GM12878 (cell line): Measurements from ENCODE around the gene CAMK2D. TPM values are rescaled to one million over a fixed set of nuclear protein-coding genes. Genes with fewer than 3 reads are reported as not detected.

Experiments
- ATAC-seq: fragments of 200-7000 bp; cut with Tn5 transposase; 3 replicates; pipeline ENCODE4 v1.9.1; 2020; ENCODE audit warnings: mild to moderate bottlenecking, moderate library complexity
- BruUV-seq: library from RNA; stranded (reverse); fragments of 400-500 nt; replicated peaks from 2 replicates; lab custom pipeline; 2021; lab: Mats Ljungman, UMichigan
- CTCF ChIA-PET: fragments of 300-600 bp; sonication (Branson Sonifier 250); formaldehyde crosslinking; extraction: SDS; loops from one replicate; lab custom pipeline; 2021; ENCODE audit warnings: inconsistent platforms; lab: Yijun Ruan, JAX
- POLR2A ChIA-PET: fragments of 350-600 bp; formaldehyde crosslinking; extraction: SDS; loops from one replicate; lab custom pipeline; 2021; ENCODE audit warnings: inconsistent platforms; lab: Charles Lee
- RAD21 ChIA-PET: fragments of 300-600 bp; sonication (Branson Sonifier 250); formaldehyde crosslinking; loops from one replicate; lab custom pipeline; 2023; ENCODE audit warnings: antibody characterized with exemption; ENCODE audit not compliant: unreplicated experiment; lab: Charles Lee
- SMC1A ChIA-PET: fragments of 300-600 bp; sonication (Branson Sonifier 250); formaldehyde crosslinking; loops from one replicate; lab custom pipeline; 2023; ENCODE audit not compliant: unreplicated experiment, uncharacterized antibody; lab: Charles Lee
- DNase-seq: peaks from one replicate; pipeline ENCODE4 v3.0.0-alpha.2; 2011; ENCODE audit warnings: low read depth, low spot score
- FAIRE-seq: peaks from 3 replicates; lab custom pipeline; 2011; peaks lifted over from hg19 to GRCh38; lab: Jason Lieb, UNC
- H2AFZ ChIP-seq: 2 replicates; pipeline ENCODE4 v1.6.0; 2011; ENCODE audit warnings: low read depth, low read length, control low read depth; ENCODE audit not compliant: control insufficient read depth
- H3K27ac ChIP-seq: 2 replicates; pipeline ENCODE4 v1.5.1; 2011; ENCODE audit warnings: control low read depth; ENCODE audit not compliant: control insufficient read depth, insufficient read depth
- H3K27me3 ChIP-seq, 2 experiments: replicated peaks in 1 of 2; 2 replicates each; pipeline versions ENCODE4 v1.6.0 to v1.6.1; 2011; ENCODE audit warnings: low read length in 1 of 2; ENCODE audit not compliant: control insufficient read depth in 2 of 2, insufficient read depth in 2 of 2
- H3K36me3 ChIP-seq, 2 experiments: 2 replicates each; pipeline ENCODE4 v1.5.1; 2011; ENCODE audit warnings: low read length in 1 of 2; ENCODE audit not compliant: control insufficient read depth in 2 of 2, insufficient read depth in 2 of 2
- H3K4me1 ChIP-seq: 2 replicates; pipeline ENCODE4 v1.6.1; 2011; ENCODE audit warnings: mild to moderate bottlenecking, low read length, moderate library complexity, mixed read lengths; ENCODE audit not compliant: control insufficient read depth, insufficient read depth
- H3K4me2 ChIP-seq: 2 replicates; pipeline ENCODE4 v1.6.0; 2011; ENCODE audit warnings: control low read depth; ENCODE audit not compliant: control insufficient read depth, insufficient read depth
- H3K4me3 ChIP-seq: fragments of 200-600 bp; sonication (generic); 2 replicates; pipeline ENCODE4 v1.5.1; 2016
- H3K79me2 ChIP-seq: 2 replicates; pipeline ENCODE4 v1.6.0; 2011; ENCODE audit warnings: low read length; ENCODE audit not compliant: control insufficient read depth, insufficient read depth
- H3K9ac ChIP-seq: 2 replicates; pipeline ENCODE4 v1.8.0; 2011; ENCODE audit warnings: low read length, control low read depth, mixed read lengths; ENCODE audit not compliant: control insufficient read depth, insufficient read depth
- H3K9me3 ChIP-seq: replicated peaks from 3 replicates; pipeline ENCODE4 v1.5.1; 2011; ENCODE audit warnings: mild to moderate bottlenecking, low read length; ENCODE audit not compliant: control insufficient read depth, insufficient read depth
- H4K20me1 ChIP-seq: 2 replicates; pipeline ENCODE4 v1.6.0; 2011; ENCODE audit not compliant: control insufficient read depth, insufficient read depth
- BACH1 ChIP-seq: fragments of 450-650 bp; IDR thresholded peaks from 2 replicates; pipeline ENCODE4 v1.6.1; 2017; ENCODE audit warnings: mild to moderate bottlenecking, borderline replicate concordance
- DPF2 ChIP-seq: fragments of 450-650 bp; IDR thresholded peaks from 2 replicates; pipeline ENCODE4 v1.6.1; 2017; ENCODE audit warnings: mild to moderate bottlenecking
- E2F8 ChIP-seq: fragments of 450-650 bp; IDR thresholded peaks from 2 replicates; pipeline ENCODE4 v1.6.1; 2018; ENCODE audit warnings: mild to moderate bottlenecking, low read depth, moderate library complexity; ENCODE audit not compliant: partially characterized antibody
- POLR2AphosphoS2 ChIP-seq: IDR thresholded peaks from 2 replicates; pipeline ENCODE4 v1.6.1; 2011; ENCODE audit warnings: low read depth, mild to moderate bottlenecking, low read length, improper control_type of control experiment, moderate library complexity
- RAD21 ChIP-seq: IDR thresholded peaks from 2 replicates; pipeline ENCODE4 v1.6.1; 2011; ENCODE audit warnings: mild to moderate bottlenecking, low read depth, low read length, moderate library complexity; ENCODE audit not compliant: insufficient read depth
- SMAD5 ChIP-seq: IDR thresholded peaks from 2 replicates; pipeline ENCODE4 v1.6.1; 2016; ENCODE audit warnings: antibody characterized with exemption, low read depth
- SMC3 ChIP-seq: IDR thresholded peaks from 2 replicates; pipeline ENCODE4 v1.6.1; 2011; ENCODE audit warnings: low read length, improper control_type of control experiment, borderline replicate concordance
- TBL1XR1 ChIP-seq: IDR thresholded peaks from 2 replicates; pipeline ENCODE4 v1.6.1; 2012; ENCODE audit warnings: low read depth, low read length, improper control_type of control experiment
- ZBTB11 ChIP-seq: fragments of 450-650 bp; formaldehyde crosslinking; IDR thresholded peaks from 2 replicates; pipeline ENCODE4 v1.5.0; 2022; ENCODE audit warnings: mild to moderate bottlenecking, missing genetic modification characterization
- ZBTB4 ChIP-seq: fragments of 450-650 bp; formaldehyde crosslinking; IDR thresholded peaks from 2 replicates; pipeline ENCODE4 v1.4.0; 2022; ENCODE audit warnings: mild to moderate bottlenecking, moderate library complexity
- ZNF24 ChIP-seq: fragments of 450-650 bp; IDR thresholded peaks from 2 replicates; pipeline ENCODE4 v1.6.1; 2017; ENCODE audit warnings: antibody characterized with exemption, mild to moderate bottlenecking
- ZNF384 ChIP-seq: IDR thresholded peaks from 2 replicates; pipeline ENCODE4 v1.6.1; 2012; ENCODE audit warnings: low read depth, mild to moderate bottlenecking, low read length, improper control_type of control experiment, borderline replicate concordance
- whole genome bisulfite sequencing: methylation state at CpG from one replicate; pipeline ENCODE4 v1.1.6; 2016; ENCODE audit warnings: low lambda C conversion rate; ENCODE audit not compliant: insufficient replicate concordance, insufficient coverage; ENCODE audit errors: missing lambda C conversion rate; 5-methylcytosine and 5-hydroxymethylcytosine counted together
- in situ Hi-C: fragments of 300-500 bp; cut with MboI; formaldehyde crosslinking; loops from 9 replicates; pipeline ENCODE4 v1.14.3; 2018; ENCODE audit warnings: mixed read lengths
- intact Hi-C: fragments of 100-400 bp; cut with micrococcal nuclease; formaldehyde crosslinking; loops from one replicate; pipeline ENCODE4 v1.14.2; 2022; ENCODE audit not compliant: unreplicated experiment
- polyA plus RNA-seq, 11 experiments: library from polyadenylated mRNA; depleted of rRNA in 4 of 11; unstranded in 6 of 11; stranded (reverse) in 5 of 11; fragments of >200 nt; fragmentation: Nextera tagmentation in 4 of 11; fragmentation: Illumina TruSeq in 1 of 11; extraction: Ambion mirVana in 4 of 11; extraction: Trizol in 1 of 11; gene quantifications; 1 replicate in 1 of 11; 2 replicates in 10 of 11; pipeline versions ENCODE4 v1.2.1 to v1.2.3, GENCODE V29; 2011 to 2016; ENCODE audit warnings: inconsistent platforms in 2 of 11, missing spikeins in 2 of 11, low read depth in 1 of 11
- total RNA-seq, 4 experiments: library from RNA; depleted of rRNA in 3 of 4; stranded (reverse); fragments of >200 nt in 3 of 4; fragmentation: Illumina TruSeq in 1 of 4; extraction: Trizol in 1 of 4; gene quantifications; 2 replicates each; pipeline versions ENCODE4 v1.2.1 to v1.2.3, GENCODE V29; 2013 to 2021

The CAMK2D gene
- total and polyA plus RNA-seq, 10 of the 15 experiments (the other 5 are each of a cell fraction or from before 2014, with no cell fraction given) = 6.9 to 88.5 (median 12.9) TPM

- TF ChIP-seq ZBTB4 (CRISPR knock-in tag) = no peak
- TF ChIP-seq BACH1 = no peak
- TF ChIP-seq SMAD5 = no peak
- TF ChIP-seq TBL1XR1 = no peak
- TF ChIP-seq SMC3 = no peak
Measured at GRCh38 chr4:113434247-113434587, 327.3 kb downstream of the CAMK2D start (continued).

- DNase-seq (no peak), ATAC-seq (no peak)
- no peaks in the 10 kb centered on the region for H3K79me2 ChIP-seq
- H3K4me3 ChIP-seq = no peak overlapping the region
- H4K20me1 ChIP-seq = no peaks in the 10 kb centered on the region
- intact Hi-C loops (no loop called here), in situ Hi-C loops (no loop called here)
- CTCF ChIA-PET = interaction anchor here (1.0 kb wide), 1 partner anchor 38 kb away, joined by 3 read pairs; no protein-coding TSS in a partner anchor
- no peaks in the 10 kb centered on the region for H3K27me3 ChIP-seq
- POLR2A ChIA-PET = interaction anchor here (0.7 kb wide), 1 partner anchor 1194 kb away, joined by 3 read pairs; no protein-coding TSS in a partner anchor
- TF ChIP-seq E2F8 = no peak
- TF ChIP-seq DPF2 = no peak
- TF ChIP-seq ZNF384 = no peak
- no peak for TF ChIP-seq RAD21
- no peak for TF ChIP-seq POLR2AphosphoS2
- no peak for TF ChIP-seq ZNF24
- no peak for TF ChIP-seq ZBTB11 (CRISPR knock-in tag)
- TF ChIP-seq, all 136 proteins: peak for 0
- ChIA-PET RAD21 (no interaction called here), SMC1A (interaction anchor here (0.8 to 1.7 kb wide), 3 partner anchors 11 to 38 kb away, joined by 3 to 4 read pairs (median 3); no protein-coding TSS in a partner anchor)
- H2AFZ ChIP-seq = no peak overlapping the region
- H3K4me1 ChIP-seq = no peaks in the 10 kb centered on the region
- no peak overlapping the region for H3K9ac ChIP-seq
- H3K4me2 ChIP-seq = no peak overlapping the region
- BruUV-seq = no TSS peak
- no peaks in the 10 kb centered on the region for H3K9me3 ChIP-seq
- no peak overlapping the region for H3K27ac ChIP-seq
- no peaks in the 10 kb centered on the region for H3K36me3 ChIP-seq
- WGBS = 52% methylated on average over 4 of the region's 4 CpGs
- no peak for FAIRE-seq
Measured at GRCh38 chr4:113433536-113434246, 327.8 kb downstream of the CAMK2D start.
